ENCODE measurements around the gene SOWAHD. TPM values are rescaled to one million over a fixed set of nuclear protein-coding genes. Genes with fewer than 3 reads are reported as not detected.
"Not testable (repeated sequence)": the region's sequence is repeated elsewhere in the genome, so short reads cannot be mapped to it uniquely, and the experiment has no call there.

The SOWAHD gene
- total and polyA plus RNA-seq, 4 donors = 1.4 to 5.8 (median 3.0) TPM

DNA sequence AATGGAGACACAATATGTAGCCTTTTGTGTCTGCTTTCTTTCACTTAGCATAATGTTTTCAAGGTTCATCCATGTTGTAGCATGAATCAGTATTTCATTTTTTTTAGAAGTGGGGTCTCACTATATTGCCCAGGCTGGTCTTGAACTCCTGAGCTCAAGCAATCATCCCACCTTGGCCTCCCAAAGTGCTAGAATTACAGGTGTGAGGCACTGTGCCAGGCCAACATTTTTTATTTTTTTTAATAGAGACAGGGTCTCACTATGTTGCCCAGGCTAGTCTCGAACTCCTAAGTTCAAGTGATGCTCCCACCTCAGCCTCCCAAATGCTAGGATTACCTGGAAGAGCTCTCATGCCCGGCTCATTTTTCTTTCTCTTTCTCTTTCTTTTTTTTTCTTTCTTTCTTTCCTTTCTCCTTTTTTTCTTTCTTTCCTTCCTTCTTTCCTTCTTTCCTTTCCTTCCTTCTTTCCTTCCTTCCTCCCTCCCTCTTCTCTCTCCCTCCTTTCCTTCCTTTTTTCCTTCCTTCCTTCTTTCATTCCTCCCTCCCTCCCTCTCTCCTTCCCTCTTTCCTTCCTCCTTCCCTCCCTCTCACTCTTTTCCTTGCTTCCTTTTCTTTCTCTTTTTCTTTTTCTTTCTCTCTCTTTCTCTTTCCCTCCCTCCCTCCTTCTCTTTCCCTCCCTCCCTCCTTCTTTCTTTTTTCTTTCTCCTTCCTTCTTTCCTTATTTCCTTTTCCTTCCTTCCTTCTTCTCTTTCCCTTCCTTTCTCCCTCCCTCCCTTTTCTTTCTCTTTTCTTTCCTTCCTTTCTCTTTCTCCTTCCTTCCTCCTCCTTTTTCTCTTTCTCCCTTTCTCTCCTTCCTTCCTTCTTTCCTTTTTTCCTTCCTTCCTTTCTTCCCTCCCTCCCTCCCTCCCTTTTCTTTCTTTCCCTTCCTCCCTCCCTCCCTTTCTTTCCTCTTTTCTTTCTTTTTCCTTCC lies 43.1 kb downstream of the SOWAHD start:
- no peak for ATAC-seq (ENCODE audit: insufficient read depth, low FRiP score)

DNA sequence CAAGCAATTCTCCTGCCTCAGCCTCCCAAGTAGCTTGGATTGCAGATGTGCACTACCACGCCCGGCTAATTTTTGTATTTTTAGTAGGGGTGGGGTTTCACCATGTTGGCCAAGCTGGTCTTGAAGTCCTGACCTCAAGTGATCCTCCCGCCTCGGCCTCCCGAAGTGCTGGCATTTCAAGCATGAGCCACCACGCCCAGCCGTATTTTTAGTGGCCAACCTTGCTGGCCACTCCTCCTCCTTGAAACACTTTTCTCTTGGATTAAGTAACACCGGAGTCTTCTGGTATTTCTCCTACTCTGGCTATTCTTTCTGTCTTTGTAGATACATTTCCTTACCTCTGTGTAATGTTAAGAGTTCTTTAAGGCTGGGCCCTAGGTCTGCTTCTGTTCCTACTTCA lies 44.2 kb downstream of the SOWAHD start:
- H3K9me3 ChIP-seq (ENCODE audit: control insufficient read depth in 4 of 4, insufficient read depth in 3 of 4, low read length in 3 of 4) = no peaks in the 10 kb centered on the region
- ATAC-seq (ENCODE audit: insufficient read depth, low FRiP score) (no peak), DNase-seq (no peak)
- H3K4me3 ChIP-seq = no peak overlapping the region
- no peak overlapping the region for H3K9ac ChIP-seq (ENCODE audit: insufficient read depth in 1 of 2, low read length in 2 of 2)
- no peaks in the 10 kb centered on the region for H3K4me1 ChIP-seq (ENCODE audit: control insufficient read depth in 5 of 5, insufficient read depth in 5 of 5, low read length in 5 of 5)
- 90 to 97% methylated on average over 8 of the region's 8 CpGs for WGBS, 2 donors
- H3K27me3 ChIP-seq (ENCODE audit: control insufficient read depth in 3 of 3, insufficient read depth in 3 of 3, low read length in 2 of 3) = no peaks in the 10 kb centered on the region
- TF ChIP-seq, protein P1, sequence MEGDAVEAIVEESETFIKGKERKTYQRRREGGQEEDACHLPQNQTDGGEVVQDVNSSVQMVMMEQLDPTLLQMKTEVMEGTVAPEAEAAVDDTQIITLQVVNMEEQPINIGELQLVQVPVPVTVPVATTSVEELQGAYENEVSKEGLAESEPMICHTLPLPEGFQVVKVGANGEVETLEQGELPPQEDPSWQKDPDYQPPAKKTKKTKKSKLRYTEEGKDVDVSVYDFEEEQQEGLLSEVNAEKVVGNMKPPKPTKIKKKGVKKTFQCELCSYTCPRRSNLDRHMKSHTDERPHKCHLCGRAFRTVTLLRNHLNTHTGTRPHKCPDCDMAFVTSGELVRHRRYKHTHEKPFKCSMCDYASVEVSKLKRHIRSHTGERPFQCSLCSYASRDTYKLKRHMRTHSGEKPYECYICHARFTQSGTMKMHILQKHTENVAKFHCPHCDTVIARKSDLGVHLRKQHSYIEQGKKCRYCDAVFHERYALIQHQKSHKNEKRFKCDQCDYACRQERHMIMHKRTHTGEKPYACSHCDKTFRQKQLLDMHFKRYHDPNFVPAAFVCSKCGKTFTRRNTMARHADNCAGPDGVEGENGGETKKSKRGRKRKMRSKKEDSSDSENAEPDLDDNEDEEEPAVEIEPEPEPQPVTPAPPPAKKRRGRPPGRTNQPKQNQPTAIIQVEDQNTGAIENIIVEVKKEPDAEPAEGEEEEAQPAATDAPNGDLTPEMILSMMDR (IDR thresholded peaks at IDR 0.05; ENCODE audit: control extremely low read depth, extremely low read depth) = no peak
- H3K36me3 ChIP-seq (ENCODE audit: control insufficient read depth in 4 of 4, insufficient read depth in 4 of 4, low read length in 4 of 4) = no peaks in the 10 kb centered on the region
- H3K27ac ChIP-seq (ENCODE audit: low read depth in 1 of 2, low read length in 1 of 2) = no peak overlapping the region

More for the DNA sequence above, 43.1 kb downstream of the SOWAHD start:
- no peaks in the 10 kb centered on the region for H3K36me3 ChIP-seq (ENCODE audit: control insufficient read depth in 4 of 4, insufficient read depth in 4 of 4, low read length in 4 of 4)
- TF ChIP-seq, protein P1 (IDR thresholded peaks at IDR 0.05; ENCODE audit: control extremely low read depth, extremely low read depth) = no peak
- no peaks in the 10 kb centered on the region for H3K27me3 ChIP-seq (ENCODE audit: control insufficient read depth in 3 of 3, insufficient read depth in 3 of 3, low read length in 2 of 3)
- no peak overlapping the region for H3K9ac ChIP-seq (ENCODE audit: insufficient read depth in 1 of 2, low read length in 2 of 2)
- H3K27ac ChIP-seq (ENCODE audit: low read depth in 1 of 2, low read length in 1 of 2) = no peak overlapping the region
- H3K9me3 ChIP-seq (ENCODE audit: control insufficient read depth in 4 of 4, insufficient read depth in 3 of 4, low read length in 3 of 4) = no peaks in the 10 kb centered on the region
- no peak for DNase-seq
- H3K4me1 ChIP-seq (ENCODE audit: control insufficient read depth in 5 of 5, insufficient read depth in 5 of 5, low read length in 5 of 5) = no peaks in the 10 kb centered on the region
- WGBS, 2 donors = 79 to 97% methylated on average over 2 of the region's 2 CpGs
- no peak overlapping the region for H3K4me3 ChIP-seq

DNA sequence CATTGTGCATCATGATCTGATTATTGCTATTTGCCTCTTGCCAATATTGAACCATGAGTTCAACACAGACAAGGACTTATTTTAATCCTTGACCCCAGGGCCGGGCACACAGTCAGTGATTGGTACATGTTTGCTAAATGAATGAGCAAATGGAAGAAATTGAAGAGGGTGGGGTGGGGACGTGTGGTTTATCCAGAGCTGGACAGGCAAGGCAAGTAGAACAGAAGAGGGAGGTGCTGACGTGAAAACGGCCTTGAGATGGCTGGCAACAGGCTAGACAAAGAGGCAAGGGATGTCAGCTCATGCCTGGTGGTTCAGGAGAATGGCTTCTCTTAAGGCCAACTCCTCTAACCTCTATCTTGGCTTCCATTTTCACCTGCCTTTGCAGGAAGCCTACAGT lies 50.1 kb downstream of the SOWAHD start:
- H3K27me3 ChIP-seq (ENCODE audit: control insufficient read depth in 3 of 3, insufficient read depth in 3 of 3, low read length in 2 of 3); ATAC-seq (ENCODE audit: insufficient read depth, low FRiP score); H3K4me1 ChIP-seq (ENCODE audit: control insufficient read depth in 5 of 5, insufficient read depth in 5 of 5, low read length in 5 of 5); H3K9me3 ChIP-seq (ENCODE audit: control insufficient read depth in 4 of 4, insufficient read depth in 3 of 4, low read length in 3 of 4); H3K36me3 ChIP-seq (ENCODE audit: control insufficient read depth in 4 of 4, insufficient read depth in 4 of 4, low read length in 4 of 4); H3K4me3 ChIP-seq; DNase-seq; H3K27ac ChIP-seq (ENCODE audit: low read depth in 1 of 2, low read length in 1 of 2); H3K9ac ChIP-seq (ENCODE audit: insufficient read depth in 1 of 2, low read length in 2 of 2): not testable (repeated sequence)
- WGBS, 2 donors = 32% methylated on average over 2 of the region's 4 CpGs; no CpG with 5 or more reads in 1 of the 2 donors

DNA sequence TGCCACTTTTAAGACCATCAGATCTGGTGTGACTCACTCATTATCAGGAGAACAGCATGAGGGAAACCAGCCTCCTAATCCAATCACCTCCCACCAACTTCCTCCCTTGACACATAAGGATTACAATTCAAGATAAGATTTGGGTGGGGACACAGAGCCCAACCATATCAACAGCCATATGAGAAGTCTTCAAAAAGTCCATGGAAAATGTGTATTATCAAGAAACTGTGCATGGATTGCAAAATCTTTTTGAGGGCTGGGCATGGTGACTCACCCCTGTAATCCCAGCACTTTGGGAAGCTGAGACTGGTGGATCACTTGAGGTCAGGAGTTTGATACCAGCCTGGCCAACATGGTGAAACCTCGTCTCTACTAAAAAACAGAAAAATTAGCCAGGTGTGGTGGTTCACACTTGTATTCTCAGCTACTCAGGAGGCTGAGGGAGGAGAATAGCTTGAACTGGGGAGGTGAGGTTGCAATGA lies 50.8 kb downstream of the SOWAHD start:
- Histone ChIP-seq H3K9me3 (ENCODE audit: control insufficient read depth in 4 of 4, insufficient read depth in 3 of 4, low read length in 3 of 4) (peaks cover 0 to 5% (median 0%) of the 10 kb centered on the region in 4 donors), H3K27ac (ENCODE audit: low read depth in 1 of 2, low read length in 1 of 2) (no peak overlapping the region), H3K36me3 (ENCODE audit: control insufficient read depth in 4 of 4, insufficient read depth in 4 of 4, low read length in 4 of 4) (no peaks in the 10 kb centered on the region), H3K4me3 (no peak overlapping the region), H3K9ac (ENCODE audit: insufficient read depth in 1 of 2, low read length in 2 of 2) (no peak overlapping the region), H3K4me1 (ENCODE audit: control insufficient read depth in 5 of 5, insufficient read depth in 5 of 5, low read length in 5 of 5) (no peaks in the 10 kb centered on the region), H3K27me3 (ENCODE audit: control insufficient read depth in 3 of 3, insufficient read depth in 3 of 3, low read length in 2 of 3) (no peaks in the 10 kb centered on the region)
- TF ChIP-seq, protein P1 (IDR thresholded peaks at IDR 0.05; ENCODE audit: control extremely low read depth, extremely low read depth) = no peak
- DNase-seq (no peak), ATAC-seq (ENCODE audit: insufficient read depth, low FRiP score) (no peak)
- WGBS, 2 donors = 55 to 82% methylated on average over 1 of the region's 1 CpG
